LNCaP clone FGC (cell line): Measurements from ENCODE around the gene KCNJ12.

Experiments
- DNase-seq: peaks from one replicate; pipeline ENCODE4 v3.0.0-alpha.2; 2011; ENCODE audit warnings: low read depth
- H3K4me3 ChIP-seq: 2 replicates; pipeline ENCODE4 v1.5.1; 2011; ENCODE audit warnings: mild to moderate bottlenecking, low read depth, low read length, control low read depth
- CTCF ChIP-seq: IDR thresholded peaks from 2 replicates; pipeline ENCODE4 v1.5.1; 2012; ENCODE audit warnings: mild to moderate bottlenecking; ENCODE audit not compliant: control insufficient read depth, insufficient read depth; ENCODE audit errors: extremely low read depth

The KCNJ12 gene

GRCh38 chr17:21352981-21353265 lies 23.2 kb upstream of the KCNJ12 start:
- TF ChIP-seq CTCF: no peak
- no peak for DNase-seq
- no peak overlapping the region for H3K4me3 ChIP-seq

- H3K4me3 ChIP-seq: no peak overlapping the region
- DNase-seq: no peak
- no peak for TF ChIP-seq CTCF
These were observed 22.7 kb upstream of the KCNJ12 start for GRCh38 chr17:21353326-21354010.

GRCh38 chr17:21354796-21355385 lies 21.3 kb upstream of the KCNJ12 start:
- DNase-seq: no peak

GRCh38 chr17:21355586-21355985 lies 20.6 kb upstream of the KCNJ12 start:
- DNase-seq: no peak
- no peak for TF ChIP-seq CTCF
- H3K4me3 ChIP-seq: no peak overlapping the region

More at GRCh38 chr17:21354796-21355385, 21.3 kb upstream of the KCNJ12 start:
- no peak for TF ChIP-seq CTCF
- H3K4me3 ChIP-seq: no peak overlapping the region

- H3K4me3 ChIP-seq: no peak overlapping the region
- no peak for DNase-seq
- no peak for TF ChIP-seq CTCF
These were observed 19.5 kb upstream of the KCNJ12 start for GRCh38 chr17:21356537-21357127.

GRCh38 chr17:21357281-21357680 lies 18.9 kb upstream of the KCNJ12 start:
- DNase-seq: no peak
- no peak overlapping the region for H3K4me3 ChIP-seq

More at GRCh38 chr17:21357281-21357680, 18.9 kb upstream of the KCNJ12 start:
- no peak for TF ChIP-seq CTCF
